T follicular helper cell (primary cell): Measurements from ENCODE around the gene RAI14.
"Not testable (repeated sequence)": the region's sequence is repeated elsewhere in the genome, so short reads cannot be mapped to it uniquely, and the experiment has no call there.

Experiments
- DNase-seq: peaks from one replicate; pipeline ENCODE4 v3.0.0-alpha.2; 2020; ENCODE audit warnings: low read depth

Gene RAI14

DNA sequence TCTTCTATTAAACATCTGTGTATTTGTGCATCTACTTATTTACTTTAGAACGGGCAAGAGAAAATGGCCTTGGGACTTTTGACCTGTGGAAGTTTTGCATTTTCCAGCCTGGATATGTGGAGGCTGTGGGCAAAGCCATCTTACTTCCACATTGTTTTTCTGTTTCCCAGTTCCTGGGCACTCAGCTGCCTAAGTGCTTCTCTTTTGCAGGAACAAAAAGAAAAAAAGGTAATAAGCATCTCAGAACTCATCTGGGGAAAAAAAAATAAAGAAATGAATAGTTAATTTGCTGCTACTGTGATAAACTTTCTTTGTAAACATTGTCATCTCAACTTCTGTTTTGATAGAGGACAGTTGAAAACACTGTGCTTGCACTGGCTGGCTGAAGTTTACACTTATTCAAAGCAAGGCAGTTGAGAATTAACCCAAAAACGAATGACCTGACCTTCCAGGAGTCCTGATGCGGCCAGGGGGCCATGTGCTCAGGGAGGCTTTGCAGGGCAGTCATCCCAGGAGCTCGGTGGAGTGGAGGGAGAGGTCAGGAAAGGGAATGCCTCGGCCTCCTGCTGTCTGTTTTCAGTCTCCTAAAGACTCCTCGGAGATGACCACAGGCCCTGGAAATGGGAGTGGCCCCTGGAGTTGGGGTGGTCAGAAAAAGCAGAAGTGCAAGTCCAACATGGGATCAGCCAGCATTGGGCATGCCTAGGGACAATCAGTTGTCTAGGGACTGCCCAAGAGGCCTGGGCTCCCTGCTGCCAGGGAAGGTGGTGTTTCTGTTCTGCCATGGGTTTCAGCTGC is 75.5 kb downstream of the RAI14 start:
- DNase-seq, result no peak

GRCh38 chr5:34734326-34734725 is 78.2 kb downstream of the RAI14 start:
- DNase-seq, result no peak

DNA sequence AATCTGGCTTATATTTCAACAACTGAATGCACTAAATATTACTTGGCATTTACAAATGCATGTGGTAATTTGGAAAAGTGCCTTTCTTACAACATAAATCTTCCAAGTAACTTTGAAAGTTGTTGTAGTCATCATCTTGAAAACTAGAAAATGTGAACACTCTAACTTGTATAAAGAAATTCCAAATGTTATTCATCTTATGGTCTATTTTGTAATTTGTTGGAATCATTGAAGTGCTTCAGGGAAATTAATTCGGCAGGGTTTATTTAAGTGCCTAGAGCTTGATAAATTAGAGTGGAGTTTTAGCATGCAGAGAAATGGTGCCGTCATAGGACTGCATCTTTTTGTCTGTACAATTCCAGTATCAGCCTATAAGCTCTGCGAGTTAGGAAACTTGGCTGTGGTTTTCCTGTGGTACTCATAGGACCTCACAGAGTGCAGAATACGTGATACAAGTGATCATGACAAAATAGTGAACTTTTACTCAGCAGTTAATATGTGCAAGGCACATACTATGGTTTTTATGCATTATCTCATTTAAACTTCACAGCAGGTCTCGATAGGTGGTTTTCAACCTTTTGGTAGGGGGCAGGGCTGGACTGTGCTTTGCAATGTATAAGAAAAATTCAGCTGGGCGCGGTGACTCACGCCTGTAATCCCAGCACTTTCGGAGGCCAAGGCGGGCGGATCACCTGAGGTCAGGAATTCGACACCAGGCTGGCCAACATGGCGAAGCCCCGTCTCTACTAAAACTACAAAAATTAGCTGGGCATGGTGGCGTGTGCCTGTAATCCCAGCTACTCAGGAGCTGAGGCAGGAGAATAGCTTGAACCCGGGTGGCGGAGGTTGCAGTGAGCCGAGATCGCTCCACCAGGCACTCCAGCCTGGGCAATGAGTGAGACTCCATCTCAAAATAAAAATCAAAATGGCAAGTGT is 79.6 kb downstream of the RAI14 start:
- no peak for DNase-seq

GRCh38 chr5:34736445-34737115 is 80.5 kb downstream of the RAI14 start:
- DNase-seq, result no peak

- DNase-seq, result no peak
Measured at GRCh38 chr5:34737731-34738130, 81.6 kb downstream of the RAI14 start.

GRCh38 chr5:34738381-34738780 is 82.3 kb downstream of the RAI14 start:
- no peak for DNase-seq

DNA sequence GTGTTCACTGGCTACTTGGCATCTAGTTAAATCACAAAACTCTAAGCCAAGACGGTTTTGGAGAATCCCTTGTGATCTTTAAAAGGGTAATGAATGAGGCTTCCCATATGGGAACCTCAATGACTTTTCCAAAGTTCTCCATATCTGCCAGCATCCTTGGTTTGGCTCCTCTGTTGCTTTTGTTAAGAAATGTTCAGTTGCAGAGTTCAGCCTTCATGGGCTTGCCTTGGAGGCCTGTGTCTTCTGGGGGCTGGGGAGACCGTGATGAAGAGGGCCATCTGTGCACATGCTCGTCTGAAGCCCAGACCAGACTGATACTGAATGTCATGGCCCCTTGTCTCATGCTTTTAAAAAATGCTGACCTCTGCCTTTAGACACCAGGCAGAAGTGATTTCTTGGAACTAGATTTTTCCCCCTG is 84.3 kb downstream of the RAI14 start:
- no peak for DNase-seq

GRCh38 chr5:34742061-34742460 is 85.9 kb downstream of the RAI14 start:
- DNase-seq, result no peak

DNA sequence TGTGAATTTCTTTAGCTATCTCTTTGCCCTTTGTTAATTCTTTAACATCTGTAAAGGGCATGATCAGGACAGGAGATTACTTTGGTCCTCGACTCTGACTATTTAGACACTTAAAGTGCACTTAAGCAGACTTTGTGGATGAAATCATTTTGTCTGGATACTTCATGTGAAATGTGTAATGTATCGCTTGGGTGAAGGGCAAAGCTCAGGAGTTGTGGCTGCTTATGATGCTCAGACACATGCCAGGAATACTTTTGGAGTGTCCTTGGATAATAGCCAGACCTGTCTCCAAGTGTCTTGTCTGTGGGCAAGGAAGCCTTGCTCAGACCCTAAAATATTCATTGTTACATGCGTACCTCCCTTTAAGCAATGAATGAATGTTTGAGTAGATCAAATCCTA is 87.8 kb downstream of the RAI14 start:
- no peak for DNase-seq

DNA sequence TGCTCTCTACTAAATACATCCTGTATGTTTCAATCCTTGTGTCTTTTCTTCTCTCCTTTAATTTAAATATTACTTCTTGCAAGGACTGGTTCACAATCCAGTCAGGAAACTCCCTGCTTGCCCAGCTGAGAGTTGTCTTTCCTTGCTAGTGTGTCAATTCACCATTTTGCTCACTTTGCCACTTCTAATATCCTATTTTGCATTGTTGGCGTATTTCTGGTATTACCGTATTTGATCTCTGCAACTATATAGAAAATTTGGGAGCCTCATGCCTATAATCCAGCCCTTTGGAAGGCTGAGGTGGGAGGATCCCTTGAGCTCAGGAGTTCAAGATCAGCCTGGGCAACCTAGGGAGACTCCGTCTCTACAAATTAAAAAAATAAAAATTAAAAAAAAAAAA is 92.3 kb downstream of the RAI14 start:
- DNase-seq, result no peak

DNA sequence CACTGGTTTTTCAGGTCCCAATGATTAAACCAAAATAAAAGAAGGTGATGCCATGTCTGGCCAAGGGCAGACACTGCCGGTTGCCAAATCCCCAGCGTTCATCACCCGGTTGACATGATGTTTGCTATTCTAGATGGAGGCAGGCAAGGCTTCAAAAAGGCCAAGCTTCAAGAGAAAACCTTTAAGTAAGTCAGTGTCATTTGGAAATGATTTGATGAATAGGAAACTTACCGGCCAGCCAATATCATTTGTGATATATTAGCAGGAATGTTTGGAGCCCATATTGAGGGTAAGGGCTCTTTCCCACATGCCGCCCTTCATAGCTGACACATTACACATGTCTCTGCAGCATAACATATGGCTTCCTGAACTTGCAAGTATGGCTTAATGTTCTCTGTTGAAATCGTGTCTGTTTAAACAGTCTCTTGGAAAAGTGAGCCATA is 93.3 kb downstream of the RAI14 start:
- DNase-seq, result no peak

DNA sequence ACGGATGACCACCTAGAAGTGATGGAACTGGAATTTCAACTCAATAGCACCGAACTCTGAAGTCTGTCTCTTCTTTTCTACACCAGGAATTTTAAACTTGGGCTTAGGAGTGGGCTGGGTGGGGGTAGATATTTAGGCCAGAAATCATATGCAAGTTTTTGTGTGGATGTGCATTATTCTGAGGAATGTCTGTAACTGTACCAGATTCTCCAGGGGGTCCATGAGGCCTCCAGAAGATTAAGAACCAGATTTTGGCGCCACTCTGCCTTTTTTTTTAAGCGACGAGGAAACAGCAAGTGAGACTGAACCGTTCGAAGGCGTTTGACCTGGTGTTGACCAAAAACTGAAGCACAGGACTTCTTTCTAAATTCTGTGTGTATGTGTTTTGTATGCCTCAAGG is 94.1 kb downstream of the RAI14 start:
- no peak for DNase-seq

GRCh38 chr5:34751807-34752736 is 95.9 kb downstream of the RAI14 start:
- DNase-seq, result no peak

- not testable (repeated sequence) for DNase-seq
Measured at GRCh38 chr5:34753236-34753635, 97.1 kb downstream of the RAI14 start.

DNA sequence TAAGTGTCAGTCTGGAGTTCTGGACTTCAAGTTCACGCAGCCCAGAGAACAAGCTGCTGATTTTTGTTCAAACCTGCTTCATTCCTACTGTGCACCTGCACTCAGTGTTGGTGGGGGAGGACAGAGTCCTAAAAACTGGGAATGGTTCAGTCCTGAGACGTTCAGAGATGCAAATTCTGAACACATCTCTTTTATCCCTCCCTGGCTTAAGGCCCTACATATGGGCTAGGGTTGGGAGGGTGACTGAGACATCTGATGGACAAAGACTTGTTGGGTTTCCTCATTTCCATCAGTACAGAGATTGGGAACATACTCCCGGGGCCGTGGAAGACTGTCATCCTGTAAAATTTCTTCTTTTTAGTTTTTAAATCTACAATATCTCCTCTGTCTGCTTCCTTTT is 99.8 kb downstream of the RAI14 start:
- no peak for DNase-seq

DNA sequence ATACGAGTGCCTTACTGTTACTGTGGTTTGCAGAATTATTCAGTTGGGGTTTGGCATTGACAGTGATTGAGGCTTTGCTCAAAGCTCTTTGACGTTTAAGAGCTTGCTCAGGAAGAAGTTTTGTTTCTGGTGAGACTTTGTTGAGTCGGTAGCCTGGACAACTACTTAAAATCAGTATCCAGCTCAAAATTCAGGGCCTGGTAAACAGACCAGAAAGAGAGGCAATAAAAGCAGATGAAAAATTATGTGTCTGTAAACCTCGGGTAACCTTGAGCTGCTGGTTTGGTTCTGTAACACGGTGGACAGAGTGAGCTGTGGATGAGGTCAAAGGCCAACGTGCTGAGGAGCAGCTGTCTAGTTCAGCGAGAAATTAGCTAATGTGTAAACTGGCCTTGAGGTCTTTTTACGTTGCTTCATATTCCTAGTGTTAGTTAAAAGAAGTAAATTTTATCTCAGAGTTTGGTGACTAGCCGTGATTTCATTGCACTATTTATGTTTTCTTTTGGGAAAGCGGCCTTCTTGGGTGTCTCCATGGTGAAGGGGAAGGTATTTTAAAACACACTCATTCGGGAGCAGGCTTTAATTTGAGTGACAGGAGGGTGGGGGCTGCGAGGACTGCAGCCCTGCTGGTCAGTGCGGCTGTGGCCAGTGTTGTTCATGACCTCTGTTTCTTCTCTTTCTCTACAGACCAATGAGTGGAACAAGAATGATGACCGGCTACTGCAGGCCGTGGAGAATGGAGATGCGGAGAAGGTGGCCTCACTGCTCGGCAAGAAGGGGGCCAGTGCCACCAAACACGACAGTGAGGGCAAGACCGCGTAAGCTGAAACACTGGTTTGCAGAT is 100.9 kb downstream of the RAI14 start:
- no peak for DNase-seq

GRCh38 chr5:34758514-34758913 is 102.4 kb downstream of the RAI14 start:
- no peak for DNase-seq

GRCh38 chr5:34759213-34759612 is 103.1 kb downstream of the RAI14 start:
- not testable (repeated sequence) for DNase-seq

DNA sequence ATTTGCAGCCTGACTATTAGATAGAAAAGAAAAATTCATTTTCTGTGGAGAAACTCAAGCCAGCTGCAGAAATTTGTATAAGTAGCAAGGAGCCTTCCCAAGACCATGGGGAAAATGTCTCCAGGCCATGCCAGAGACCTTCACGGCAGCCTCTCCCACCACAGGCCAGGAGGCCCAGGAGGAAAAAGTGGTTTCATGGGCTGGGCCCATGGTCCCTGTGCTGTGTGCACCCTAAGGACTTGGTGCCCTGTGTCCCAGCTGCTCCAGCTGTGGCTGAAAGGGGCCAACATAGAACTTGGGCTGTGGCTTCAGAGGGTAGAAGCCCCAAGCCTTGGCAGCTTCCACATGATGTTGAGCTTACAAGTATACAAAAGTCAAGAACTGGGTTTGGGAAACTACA is 109.5 kb downstream of the RAI14 start:
- DNase-seq, result no peak

GRCh38 chr5:34767180-34767579 is 111.1 kb downstream of the RAI14 start:
- DNase-seq, result no peak
